Measurements from ENCODE around the gene EPM2A. TPM values are rescaled to one million over a fixed set of nuclear protein-coding genes. Genes with fewer than 3 reads are reported as not detected.

EPM2A gene
- total RNA-seq, 1 experiment from 2014 or later, result 6.4 TPM

GRCh38 chr6:145631374-145631773 lies 103.9 kb downstream of the EPM2A start:
- POLR2A ChIA-PET, result no interaction called here
- Histone ChIP-seq H3K36me3 (ENCODE audit: control insufficient read depth in 1 of 2, insufficient read depth in 2 of 2, low read length in 2 of 2) (no peaks in the 10 kb centered on the region), H4K20me1 (ENCODE audit: insufficient read depth) (no peaks in the 10 kb centered on the region), H3K27ac (ENCODE audit: low read depth, low read length) (no peak overlapping the region), H3K4me1 (ENCODE audit: control insufficient read depth in 1 of 2, insufficient read depth in 2 of 2, low read length in 2 of 2) (no peaks in the 10 kb centered on the region), H3K4me3 (replicated peaks in 1 of 2; ENCODE audit: low read depth in 1 of 2, low read length in 2 of 2) (no peak overlapping the region), H3K79me2 (ENCODE audit: insufficient read depth, low read length) (no peaks in the 10 kb centered on the region), H3K27me3 (ENCODE audit: insufficient read depth, low read length) (no peaks in the 10 kb centered on the region), H2AFZ (ENCODE audit: low read depth, low read length, poor library complexity, severe bottlenecking) (no peak overlapping the region), H3K9me2 (ENCODE audit: insufficient read depth) (no peaks in the 10 kb centered on the region), H3K4me2 (ENCODE audit: low read length) (no peak overlapping the region), H3K9ac (ENCODE audit: low read length) (no peak overlapping the region), H3K9me3 (ENCODE audit: control insufficient read depth in 1 of 2, insufficient read depth in 1 of 2, low read depth in 1 of 2, low read length in 2 of 2) (no peaks in the 10 kb centered on the region)
- TF ChIP-seq EZH2phosphoT487 (IDR thresholded peaks at IDR 0.05; ENCODE audit: borderline replicate concordance) (no peak), ZBTB33 (IDR thresholded peaks at IDR 0.05; ENCODE audit: extremely low read depth, insufficient replicate concordance, low read length) (no peak), RAD21 (IDR thresholded peaks at IDR 0.05; ENCODE audit: low read depth) (no peak), CBX3 (IDR thresholded peaks at IDR 0.05; ENCODE audit: low read depth) (no peak), CTCF (IDR thresholded peaks at IDR 0.05 in 2 of 3, conservative IDR thresholded peaks at IDR 0.05 in 1 of 3; ENCODE audit: borderline replicate concordance in 1 of 3, insufficient read depth in 1 of 3, low read depth in 2 of 3, low read length in 2 of 3) (no peak), CEBPB (IDR thresholded peaks at IDR 0.05; ENCODE audit: low read depth) (no peak), JUND (IDR thresholded peaks at IDR 0.05) (no peak), ZNF274 (IDR thresholded peaks at IDR 0.05; ENCODE audit: low read depth, low read length) (no peak), EGR1 (IDR thresholded peaks at IDR 0.05; ENCODE audit: low read depth) (no peak), YY1 (IDR thresholded peaks at IDR 0.05; ENCODE audit: extremely low read depth, insufficient replicate concordance, low read depth, low read length) (no peak), POLR2AphosphoS5 (IDR thresholded peaks at IDR 0.05; ENCODE audit: low read depth, low read length) (no peak), SIN3A (IDR thresholded peaks at IDR 0.05; ENCODE audit: low read depth) (no peak), ZFX (IDR thresholded peaks at IDR 0.05) (no peak), MAX (IDR thresholded peaks at IDR 0.05) (no peak), FOSL1 (IDR thresholded peaks at IDR 0.05; ENCODE audit: low read depth) (no peak), EZH2 (IDR thresholded peaks at IDR 0.05) (no peak)
- RAD21 ChIA-PET (ENCODE audit: low non-redundant PET in 1 of 2, low total read pairs in 2 of 2, uncharacterized antibody in 2 of 2, unreplicated experiment in 2 of 2), result no interaction called here
- CTCF ChIA-PET, result no interaction called here
- no TSS peak for BruUV-seq (replicated peaks)
- ATAC-seq, result no peak
- DNase-seq (ENCODE audit: low read depth, low spot score), result no peak
- intact Hi-C loops (cut with micrococcal nuclease), result loop anchor here (5.0 to 10.0 kb wide), 2 partner anchors 607 to 1524 kb away; no protein-coding TSS in a partner anchor
